Spleen (tissue), 11 donors: Measurements from ENCODE around the gene RGR. TPM values are rescaled to one million over a fixed set of nuclear protein-coding genes. Genes with fewer than 3 reads are reported as not detected.

Source experiments
- DNase-seq: peaks from one replicate; pipeline ENCODE4 v3.0.0-alpha.2; 2020
- H3K27ac ChIP-seq, 8 donors: fragments of 200-600 bp; sonication (generic) in 7 of 8; 1 replicate in 4 of 8; 2 replicates in 4 of 8; pipeline versions ENCODE4 v1.5.0 to v1.8.0; 2016 to 2021; ENCODE audit warnings: inconsistent platforms in 4 of 8, mild to moderate bottlenecking in 4 of 8, moderate library complexity in 1 of 8
- H3K27me3 ChIP-seq, 7 donors: fragments of 200-600 bp; sonication (generic) in 6 of 7; replicated peaks in 1 of 7; 1 replicate in 4 of 7; 2 replicates in 3 of 7; pipeline versions ENCODE4 v1.5.0 to v1.8.0; 2016 to 2021; ENCODE audit warnings: inconsistent platforms in 3 of 7, mild to moderate bottlenecking in 1 of 7
- H3K36me3 ChIP-seq, 6 donors: fragments of 200-600 bp; sonication (generic) in 5 of 6; 1 replicate in 4 of 6; 2 replicates in 2 of 6; pipeline versions ENCODE4 v1.5.0 to v1.8.0; 2016 to 2021; ENCODE audit warnings: inconsistent platforms in 2 of 6
- H3K4me1 ChIP-seq, 6 donors: fragments of 200-600 bp; sonication (generic) in 5 of 6; 1 replicate in 3 of 6; 2 replicates in 3 of 6; pipeline versions ENCODE4 v1.5.0 to v1.8.0; 2016 to 2021; ENCODE audit warnings: inconsistent platforms in 3 of 6
- H3K4me3 ChIP-seq, 8 donors: fragments of 200-600 bp; sonication (generic) in 7 of 8; 1 replicate in 4 of 8; 2 replicates in 4 of 8; pipeline versions ENCODE4 v1.5.0 to v1.8.0; 2016 to 2021; ENCODE audit warnings: inconsistent platforms in 4 of 8, mild to moderate bottlenecking in 4 of 8, moderate library complexity in 2 of 8
- H3K9me3 ChIP-seq, 8 donors: fragments of 200-600 bp; sonication (generic) in 7 of 8; 1 replicate in 4 of 8; 2 replicates in 4 of 8; pipeline versions ENCODE4 v1.5.0 to v1.8.0; 2016 to 2021; ENCODE audit warnings: inconsistent platforms in 4 of 8
- CTCF ChIP-seq, 11 experiments: fragments of 200-600 bp in 7 of 11; fragments of 450-650 bp in 4 of 11; sonication (generic) in 4 of 11; IDR thresholded peaks in 8 of 11; conservative IDR thresholded peaks in 3 of 11; 1 replicate in 7 of 11; 2 replicates in 4 of 11; pipeline versions ENCODE4 v1.4.0 to v1.8.0; 2016 to 2021; ENCODE audit warnings: antibody characterized with exemption in 11 of 11, inconsistent platforms in 4 of 11, mild to moderate bottlenecking in 1 of 11
- POLR2A ChIP-seq, 3 donors: fragments of 450-650 bp; IDR thresholded peaks; one replicate each; pipeline ENCODE4 v1.5.1; 2017; ENCODE audit warnings: antibody characterized with exemption in 3 of 3, mild to moderate bottlenecking in 1 of 3
- POLR2AphosphoS5 ChIP-seq, 3 donors: sonication (generic); formaldehyde crosslinking; IDR thresholded peaks; one replicate each; pipeline ENCODE4 v1.5.1; 2017; ENCODE audit warnings: antibody characterized with exemption in 3 of 3
- WGBS, 5 donors: extraction: QIAGEN DNeasy Blood & Tissue Kit in 3 of 5; methylation state at CpG; one replicate each; pipeline versions ENCODE4 v1.1.5 to v1.1.7; 2013 to 2018; 5-methylcytosine and 5-hydroxymethylcytosine counted together
- intact Hi-C: fragments of 100-400 bp; cut with DNase I; formaldehyde crosslinking; loops from one replicate; pipeline ENCODE4 v1.15.0; 2023; ENCODE audit warnings: low total_unique reads
- polyA plus RNA-seq, 3 donors: library from polyadenylated mRNA; stranded (reverse); fragments of 200-250 nt; gene quantifications; one replicate each; pipeline ENCODE4 v1.2.1, GENCODE V29; 2013
- total RNA-seq, 7 donors: library from RNA; depleted of rRNA in 3 of 7; stranded (reverse); fragments of >200 nt in 3 of 7; fragmentation: NEBNext Ultra II Directional in 4 of 7; extraction: Animal tissue kit (Norgen Biotek cat#: 25700) in 4 of 7; gene quantifications; one replicate each; pipeline versions ENCODE4 v1.1.0 to v1.2.1, GENCODE V29; 2016 to 2021
- donor health status: healthy with polysubstance abuse.
- donor health status: DM: no; HTN: no; CAD: no; lungs with moderate emphysema.
- donor health status: DM: no; HTN: no; CAD: no.
- donor health status: Bipolar disorder and iron deficiency.
- donor health status: healthy.
- donor health status: DM: no; HTN: no; CAD: no.
- donor health status: DM: yes; HTN: yes; CAD: no.

Gene RGR
- total and polyA plus RNA-seq, 10 donors = not detected

GRCh38 chr10:84217746-84218145 lies 27.1 kb upstream of the RGR start:
- peaks cover 0 to 18% (median 0%) of the 10 kb centered on the region in 7 donors for H3K27me3 ChIP-seq
- H3K9me3 ChIP-seq = peaks cover 0 to 8% (median 2%) of the 10 kb centered on the region in 8 donors
- no peak overlapping the region for H3K4me3 ChIP-seq
- no peaks in the 10 kb centered on the region for H3K36me3 ChIP-seq
- DNase-seq = no peak
- TF ChIP-seq POLR2A (IDR thresholded peaks at IDR 0.05) (no peak), CTCF (IDR thresholded peaks at IDR 0.05 in 8 of 11, conservative IDR thresholded peaks at IDR 0.05 in 3 of 11) (no peak), POLR2AphosphoS5 (IDR thresholded peaks at IDR 0.05) (no peak)
- no peak overlapping the region for H3K27ac ChIP-seq
- H3K4me1 ChIP-seq = no peaks in the 10 kb centered on the region
- 86 to 93% (median 90%) methylated on average over 4 of the region's 4 CpGs for WGBS, 5 donors
- intact Hi-C loops = no loop called here

- TF ChIP-seq POLR2AphosphoS5 (IDR thresholded peaks at IDR 0.05) (no peak), CTCF (IDR thresholded peaks at IDR 0.05 in 8 of 11, conservative IDR thresholded peaks at IDR 0.05 in 3 of 11) (no peak), POLR2A (IDR thresholded peaks at IDR 0.05) (no peak)
- WGBS, 5 donors = 73 to 92% (median 84%) methylated on average over 6 to 8 of the region's 8 CpGs
- Histone ChIP-seq H3K27ac (no peak overlapping the region), H3K36me3 (no peaks in the 10 kb centered on the region), H3K4me1 (no peaks in the 10 kb centered on the region), H3K4me3 (no peak overlapping the region), H3K9me3 (peaks cover 0 to 8% (median 2%) of the 10 kb centered on the region in 8 donors), H3K27me3 (peaks cover 0 to 37% (median 6%) of the 10 kb centered on the region in 7 donors)
- DNase-seq = no peak
- intact Hi-C loops = no loop called here
Measured at GRCh38 chr10:84221916-84222315, 22.9 kb upstream of the RGR start.

GRCh38 chr10:84224411-84225028 lies 20.3 kb upstream of the RGR start:
- H3K27me3 ChIP-seq = peaks cover 0 to 37% (median 6%) of the 10 kb centered on the region in 7 donors
- H3K4me3 ChIP-seq = no peak overlapping the region
- peaks cover 0 to 3% (median 0%) of the 10 kb centered on the region in 8 donors for H3K9me3 ChIP-seq
- intact Hi-C loops = no loop called here
- TF ChIP-seq POLR2AphosphoS5 (IDR thresholded peaks at IDR 0.05) (no peak), POLR2A (IDR thresholded peaks at IDR 0.05) (no peak), CTCF (IDR thresholded peaks at IDR 0.05 in 8 of 11, conservative IDR thresholded peaks at IDR 0.05 in 3 of 11) (no peak)
- no peak overlapping the region for H3K27ac ChIP-seq
- no peak for DNase-seq
- H3K4me1 ChIP-seq = no peaks in the 10 kb centered on the region
- no peaks in the 10 kb centered on the region for H3K36me3 ChIP-seq
- 39 to 61% (median 50%) methylated on average over 4 to 6 of the region's 6 CpGs for WGBS, 5 donors

GRCh38 chr10:84225427-84226173 lies 19.3 kb upstream of the RGR start, which contains the start of gene LRIT2:
Gene LRIT2, minus strand, starts transcription at chr10:84225544. Its CDS starts 24 bp downstream, at chr10:84225520.
- Histone ChIP-seq H3K27me3 (peaks cover 0 to 36% (median 6%) of the 10 kb centered on the region in 7 donors), H3K36me3 (no peaks in the 10 kb centered on the region), H3K4me1 (no peaks in the 10 kb centered on the region), H3K4me3 (no peak within 1 kb of the TSS), H3K27ac (no peak within 1 kb of the TSS), H3K9me3 (no peaks in the 10 kb centered on the region)
- no peak for TF ChIP-seq POLR2A (IDR thresholded peaks at IDR 0.05)
- TF ChIP-seq POLR2AphosphoS5 (IDR thresholded peaks at IDR 0.05) = no peak
- no peak for TF ChIP-seq CTCF (IDR thresholded peaks at IDR 0.05 in 8 of 11, conservative IDR thresholded peaks at IDR 0.05 in 3 of 11)
- WGBS, 5 donors = 67 to 76% (median 71%) methylated on average over 6 of the region's 6 CpGs
- intact Hi-C loops = no loop called here
- no peak for DNase-seq
